Measurements from ENCODE around the gene DOCK4.

Gene DOCK4

GRCh38 chr7:112116894-112117293 lies 89.3 kb downstream of the DOCK4 start:
- no peaks in the 10 kb centered on the region for H3K4me1 ChIP-seq (ENCODE audit: control insufficient read depth, low read depth, low read length)
- no peak for DNase-seq
- H2BK5ac ChIP-seq (ENCODE audit: low read length), result no peak overlapping the region
- H3K79me2 ChIP-seq (ENCODE audit: control insufficient read depth, insufficient read depth, low read length), result peaks cover 16% of the 10 kb centered on the region
- no peak overlapping the region for H2BK15ac ChIP-seq (replicated peaks; ENCODE audit: low read depth)
- H3K18ac ChIP-seq (ENCODE audit: low read length), result no peak overlapping the region
- H3K4ac ChIP-seq (ENCODE audit: low read depth, low read length), result no peak overlapping the region
- no peaks in the 10 kb centered on the region for H3K27me3 ChIP-seq (ENCODE audit: insufficient read depth, low read length, poor library complexity)
- no peak overlapping the region for H4K8ac ChIP-seq (ENCODE audit: low read depth, low read length)
- no peak overlapping the region for H3K27ac ChIP-seq (ENCODE audit: low read depth, low read length)
- H3K4me2 ChIP-seq (ENCODE audit: low read length), result no peak overlapping the region
- no peak overlapping the region for H2AK5ac ChIP-seq (ENCODE audit: low read length)
- peaks cover 20% of the 10 kb centered on the region for H3K79me1 ChIP-seq (ENCODE audit: low read length)
- no peak overlapping the region for H4K5ac ChIP-seq (ENCODE audit: low read length)
- no CpG with 5 or more reads among the region's 1 CpG for WGBS (ENCODE audit: extremely low coverage, insufficient coverage, low lambda C conversion rate)
- H2BK120ac ChIP-seq (ENCODE audit: low read depth, low read length), result no peak overlapping the region
- H3K4me3 ChIP-seq (ENCODE audit: low read length), result no peak overlapping the region
- no peak overlapping the region for H3K56ac ChIP-seq (ENCODE audit: low read length)
- H3K36me3 ChIP-seq (ENCODE audit: control insufficient read depth, insufficient read depth, low read length), result no peaks in the 10 kb centered on the region
- no peak overlapping the region for H3K9ac ChIP-seq (ENCODE audit: low read length)
- no peak overlapping the region for H3K23ac ChIP-seq (ENCODE audit: low read length)

GRCh38 chr7:112116358-112116757 lies 89.8 kb downstream of the DOCK4 start:
- no peaks in the 10 kb centered on the region for H3K36me3 ChIP-seq (ENCODE audit: control insufficient read depth, insufficient read depth, low read length)
- no peak overlapping the region for H3K9ac ChIP-seq (ENCODE audit: low read length)
- H3K27me3 ChIP-seq (ENCODE audit: insufficient read depth, low read length, poor library complexity), result no peaks in the 10 kb centered on the region
- no peak overlapping the region for H2BK15ac ChIP-seq (replicated peaks; ENCODE audit: low read depth)
- no peak for DNase-seq
- no peak overlapping the region for H2BK5ac ChIP-seq (ENCODE audit: low read length)
- no CpG with 5 or more reads among the region's 2 CpGs for WGBS (ENCODE audit: extremely low coverage, insufficient coverage, low lambda C conversion rate)
- H3K79me1 ChIP-seq (ENCODE audit: low read length), result peaks cover 22% of the 10 kb centered on the region
- peaks cover 16% of the 10 kb centered on the region for H3K79me2 ChIP-seq (ENCODE audit: control insufficient read depth, insufficient read depth, low read length)
- H3K4me3 ChIP-seq (ENCODE audit: low read length), result no peak overlapping the region
- H2AK5ac ChIP-seq (ENCODE audit: low read length), result no peak overlapping the region
- H3K27ac ChIP-seq (ENCODE audit: low read depth, low read length), result no peak overlapping the region
- H3K23ac ChIP-seq (ENCODE audit: low read length), result no peak overlapping the region
- no peak overlapping the region for H2BK120ac ChIP-seq (ENCODE audit: low read depth, low read length)
- no peak overlapping the region for H3K4ac ChIP-seq (ENCODE audit: low read depth, low read length)
- no peak overlapping the region for H3K56ac ChIP-seq (ENCODE audit: low read length)
- H3K18ac ChIP-seq (ENCODE audit: low read length), result no peak overlapping the region
- no peak overlapping the region for H3K4me2 ChIP-seq (ENCODE audit: low read length)
- no peaks in the 10 kb centered on the region for H3K4me1 ChIP-seq (ENCODE audit: control insufficient read depth, low read depth, low read length)
- no peak overlapping the region for H4K5ac ChIP-seq (ENCODE audit: low read length)
- no peak overlapping the region for H4K8ac ChIP-seq (ENCODE audit: low read depth, low read length)

- H3K4me3 ChIP-seq (ENCODE audit: low read length), result no peak overlapping the region
- no peaks in the 10 kb centered on the region for H3K4me1 ChIP-seq (ENCODE audit: control insufficient read depth, low read depth, low read length)
- H3K56ac ChIP-seq (ENCODE audit: low read length), result no peak overlapping the region
- no peak for DNase-seq
- WGBS (ENCODE audit: extremely low coverage, insufficient coverage, low lambda C conversion rate), result no CpG with 5 or more reads among the region's 1 CpG
- no peak overlapping the region for H3K18ac ChIP-seq (ENCODE audit: low read length)
- H3K36me3 ChIP-seq (ENCODE audit: control insufficient read depth, insufficient read depth, low read length), result no peaks in the 10 kb centered on the region
- no peak overlapping the region for H2BK15ac ChIP-seq (replicated peaks; ENCODE audit: low read depth)
- H3K4me2 ChIP-seq (ENCODE audit: low read length), result no peak overlapping the region
- no peak overlapping the region for H3K9ac ChIP-seq (ENCODE audit: low read length)
- peaks cover 14% of the 10 kb centered on the region for H3K79me2 ChIP-seq (ENCODE audit: control insufficient read depth, insufficient read depth, low read length)
- H4K5ac ChIP-seq (ENCODE audit: low read length), result no peak overlapping the region
- no peak overlapping the region for H4K8ac ChIP-seq (ENCODE audit: low read depth, low read length)
- H3K4ac ChIP-seq (ENCODE audit: low read depth, low read length), result no peak overlapping the region
- no peak overlapping the region for H3K23ac ChIP-seq (ENCODE audit: low read length)
- H2BK5ac ChIP-seq (ENCODE audit: low read length), result no peak overlapping the region
- H2BK120ac ChIP-seq (ENCODE audit: low read depth, low read length), result no peak overlapping the region
- no peak overlapping the region for H3K27ac ChIP-seq (ENCODE audit: low read depth, low read length)
- H3K79me1 ChIP-seq (ENCODE audit: low read length), result peaks cover 23% of the 10 kb centered on the region
- H3K27me3 ChIP-seq (ENCODE audit: insufficient read depth, low read length, poor library complexity), result no peaks in the 10 kb centered on the region
- H2AK5ac ChIP-seq (ENCODE audit: low read length), result no peak overlapping the region
Observed at GRCh38 chr7:112115880-112116279, 90.3 kb downstream of the DOCK4 start.

GRCh38 chr7:112113913-112114575 lies 92.2 kb downstream of the DOCK4 start:
- H3K4me3 ChIP-seq (ENCODE audit: low read length), result no peak overlapping the region
- H3K9ac ChIP-seq (ENCODE audit: low read length), result no peak overlapping the region
- no CpG with 5 or more reads among the region's 1 CpG for WGBS (ENCODE audit: extremely low coverage, insufficient coverage, low lambda C conversion rate)
- H3K4me1 ChIP-seq (ENCODE audit: control insufficient read depth, low read depth, low read length), result no peaks in the 10 kb centered on the region
- H3K4ac ChIP-seq (ENCODE audit: low read depth, low read length), result no peak overlapping the region
- no peaks in the 10 kb centered on the region for H3K36me3 ChIP-seq (ENCODE audit: control insufficient read depth, insufficient read depth, low read length)
- H4K5ac ChIP-seq (ENCODE audit: low read length), result no peak overlapping the region
- H4K8ac ChIP-seq (ENCODE audit: low read depth, low read length), result no peak overlapping the region
- no peak overlapping the region for H3K27ac ChIP-seq (ENCODE audit: low read depth, low read length)
- no peak overlapping the region for H2BK5ac ChIP-seq (ENCODE audit: low read length)
- H2BK120ac ChIP-seq (ENCODE audit: low read depth, low read length), result no peak overlapping the region
- no peak overlapping the region for H3K56ac ChIP-seq (ENCODE audit: low read length)
- H2AK5ac ChIP-seq (ENCODE audit: low read length), result no peak overlapping the region
- H2BK15ac ChIP-seq (replicated peaks; ENCODE audit: low read depth), result no peak overlapping the region
- no peak for DNase-seq
- H3K27me3 ChIP-seq (ENCODE audit: insufficient read depth, low read length, poor library complexity), result no peaks in the 10 kb centered on the region
- H3K23ac ChIP-seq (ENCODE audit: low read length), result no peak overlapping the region
- peaks cover 29% of the 10 kb centered on the region for H3K79me1 ChIP-seq (ENCODE audit: low read length)
- H3K4me2 ChIP-seq (ENCODE audit: low read length), result no peak overlapping the region
- H3K79me2 ChIP-seq (ENCODE audit: control insufficient read depth, insufficient read depth, low read length), result peaks cover 11% of the 10 kb centered on the region
- H3K18ac ChIP-seq (ENCODE audit: low read length), result no peak overlapping the region

GRCh38 chr7:112112822-112113255 lies 93.4 kb downstream of the DOCK4 start:
- H3K27ac ChIP-seq (ENCODE audit: low read depth, low read length), result no peak overlapping the region
- no peaks in the 10 kb centered on the region for H3K27me3 ChIP-seq (ENCODE audit: insufficient read depth, low read length, poor library complexity)
- H3K79me2 ChIP-seq (ENCODE audit: control insufficient read depth, insufficient read depth, low read length), result peaks cover 15% of the 10 kb centered on the region
- no peak overlapping the region for H3K9ac ChIP-seq (ENCODE audit: low read length)
- H3K18ac ChIP-seq (ENCODE audit: low read length), result no peak overlapping the region
- H2AK5ac ChIP-seq (ENCODE audit: low read length), result no peak overlapping the region
- H3K36me3 ChIP-seq (ENCODE audit: control insufficient read depth, insufficient read depth, low read length), result no peaks in the 10 kb centered on the region
- H2BK15ac ChIP-seq (replicated peaks; ENCODE audit: low read depth), result no peak overlapping the region
- H3K4me3 ChIP-seq (ENCODE audit: low read length), result no peak overlapping the region
- H4K5ac ChIP-seq (ENCODE audit: low read length), result no peak overlapping the region
- no peak overlapping the region for H2BK5ac ChIP-seq (ENCODE audit: low read length)
- WGBS (ENCODE audit: extremely low coverage, insufficient coverage, low lambda C conversion rate), result no CpG with 5 or more reads among the region's 5 CpGs
- H3K23ac ChIP-seq (ENCODE audit: low read length), result no peak overlapping the region
- H3K4me1 ChIP-seq (ENCODE audit: control insufficient read depth, low read depth, low read length), result no peaks in the 10 kb centered on the region
- no peak overlapping the region for H3K4me2 ChIP-seq (ENCODE audit: low read length)
- no peak for DNase-seq
- H3K4ac ChIP-seq (ENCODE audit: low read depth, low read length), result no peak overlapping the region
- no peak overlapping the region for H3K56ac ChIP-seq (ENCODE audit: low read length)
- no peak overlapping the region for H2BK120ac ChIP-seq (ENCODE audit: low read depth, low read length)
- peaks cover 30% of the 10 kb centered on the region for H3K79me1 ChIP-seq (ENCODE audit: low read length)
- H4K8ac ChIP-seq (ENCODE audit: low read depth, low read length), result no peak overlapping the region

GRCh38 chr7:112110651-112111050 lies 95.5 kb downstream of the DOCK4 start:
- H2AK5ac ChIP-seq (ENCODE audit: low read length), result no peak overlapping the region
- H3K79me2 ChIP-seq (ENCODE audit: control insufficient read depth, insufficient read depth, low read length), result peaks cover 14% of the 10 kb centered on the region
- no peak overlapping the region for H4K8ac ChIP-seq (ENCODE audit: low read depth, low read length)
- H4K5ac ChIP-seq (ENCODE audit: low read length), result no peak overlapping the region
- H3K56ac ChIP-seq (ENCODE audit: low read length), result no peak overlapping the region
- H3K27ac ChIP-seq (ENCODE audit: low read depth, low read length), result no peak overlapping the region
- H3K18ac ChIP-seq (ENCODE audit: low read length), result no peak overlapping the region
- no peak overlapping the region for H2BK5ac ChIP-seq (ENCODE audit: low read length)
- DNase-seq, result no peak
- no peaks in the 10 kb centered on the region for H3K27me3 ChIP-seq (ENCODE audit: insufficient read depth, low read length, poor library complexity)
- WGBS (ENCODE audit: extremely low coverage, insufficient coverage, low lambda C conversion rate), result no CpG with 5 or more reads among the region's 7 CpGs
- H3K4me3 ChIP-seq (ENCODE audit: low read length), result no peak overlapping the region
- H3K36me3 ChIP-seq (ENCODE audit: control insufficient read depth, insufficient read depth, low read length), result no peaks in the 10 kb centered on the region
- H2BK120ac ChIP-seq (ENCODE audit: low read depth, low read length), result no peak overlapping the region
- H3K79me1 ChIP-seq (ENCODE audit: low read length), result peaks cover 33% of the 10 kb centered on the region
- H3K4me1 ChIP-seq (ENCODE audit: control insufficient read depth, low read depth, low read length), result no peaks in the 10 kb centered on the region
- no peak overlapping the region for H2BK15ac ChIP-seq (replicated peaks; ENCODE audit: low read depth)
- no peak overlapping the region for H3K9ac ChIP-seq (ENCODE audit: low read length)
- no peak overlapping the region for H3K4ac ChIP-seq (ENCODE audit: low read depth, low read length)
- H3K23ac ChIP-seq (ENCODE audit: low read length), result no peak overlapping the region
- H3K4me2 ChIP-seq (ENCODE audit: low read length), result no peak overlapping the region
